BLaER1 (cell line): ENCODE measurements around the gene MCUR1.

Source experiments
- H3K27ac ChIP-seq: shearing (Covaris generic); formaldehyde crosslinking; 2 replicates; pipeline ENCODE4 v1.8.1; 2022
- H3K27me3 ChIP-seq: shearing (Covaris generic); formaldehyde crosslinking; 2 replicates; pipeline ENCODE4 v1.8.1; 2022
- H3K36me3 ChIP-seq: shearing (Covaris generic); formaldehyde crosslinking; 2 replicates; pipeline ENCODE4 v1.8.1; 2022
- H3K4me1 ChIP-seq: shearing (Covaris generic); formaldehyde crosslinking; 2 replicates; pipeline ENCODE4 v1.8.1; 2022
- H3K4me2 ChIP-seq: shearing (Covaris generic); formaldehyde crosslinking; 2 replicates; pipeline ENCODE4 v1.8.1; 2022
- H3K4me3 ChIP-seq: shearing (Covaris generic); formaldehyde crosslinking; 2 replicates; pipeline ENCODE4 v1.8.1; 2022
- H3K9ac ChIP-seq: shearing (Covaris generic); formaldehyde crosslinking; 2 replicates; pipeline ENCODE4 v1.8.1; 2022
- H3K9me3 ChIP-seq: shearing (Covaris generic); formaldehyde crosslinking; 2 replicates; pipeline ENCODE4 v1.8.1; 2022
- H4K20me1 ChIP-seq: shearing (Covaris generic); formaldehyde crosslinking; 2 replicates; pipeline ENCODE4 v1.8.1; 2022
- Cebpa-rat ChIP-seq: shearing (Covaris generic); IDR thresholded peaks from 2 replicates; pipeline ENCODE4 v1.8.1; 2022

Gene MCUR1

DNA sequence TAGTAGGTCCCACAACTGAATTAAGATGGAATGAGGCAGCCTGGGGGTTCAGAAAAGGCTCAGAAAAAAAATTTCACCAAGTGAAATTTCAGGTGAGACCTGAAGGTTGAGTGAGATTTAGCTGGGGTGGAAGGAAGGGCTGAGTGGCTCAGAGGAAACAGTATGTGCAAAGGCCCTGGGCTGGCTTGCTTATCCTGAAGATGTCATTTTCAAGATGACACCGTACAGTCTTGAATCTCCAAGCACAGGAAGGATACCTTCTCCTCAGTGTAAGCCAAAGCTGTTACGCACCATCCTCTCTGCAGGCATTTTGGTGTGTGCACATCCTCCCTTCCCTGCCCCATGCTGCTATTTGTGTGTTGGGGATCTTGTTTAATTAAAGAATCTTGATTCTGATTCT is 59.7 kb downstream of the MCUR1 start:
- Histone ChIP-seq H4K20me1 (no peaks in the 10 kb centered on the region), H3K4me3 (no peak overlapping the region), H3K27ac (no peak overlapping the region), H3K4me1 (peaks cover 12% of the 10 kb centered on the region), H3K27me3 (no peaks in the 10 kb centered on the region), H3K36me3 (no peaks in the 10 kb centered on the region), H3K4me2 (peak overlapping the region; percentile 45), H3K9ac (no peak overlapping the region), H3K9me3 (no peaks in the 10 kb centered on the region)
- TF ChIP-seq Cebpa-rat = no peak

DNA sequence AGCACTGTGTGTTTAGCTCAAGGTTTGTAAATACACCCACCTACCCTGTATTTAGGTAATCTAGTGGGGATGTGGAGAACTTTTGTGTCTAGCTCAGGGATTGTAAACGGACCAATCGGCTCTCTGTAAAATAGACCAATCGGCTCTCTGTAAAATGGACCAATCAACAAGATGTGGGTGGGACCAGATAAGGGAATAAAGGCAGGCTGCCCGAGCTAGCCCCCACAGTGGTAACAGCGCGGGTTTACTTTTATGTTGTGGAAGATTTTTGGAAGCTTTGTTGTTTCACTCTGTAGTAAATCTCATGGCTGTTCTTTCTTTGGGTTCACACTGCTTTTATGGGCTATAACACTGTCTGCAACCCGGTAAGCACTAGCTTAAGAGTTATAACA is 70.6 kb downstream of the MCUR1 start:
- TF ChIP-seq Cebpa-rat = no peak
- H3K36me3 ChIP-seq = no peaks in the 10 kb centered on the region
- H3K4me1 ChIP-seq = no peaks in the 10 kb centered on the region
- H3K27ac ChIP-seq = no peak overlapping the region
- no peak overlapping the region for H3K9ac ChIP-seq
- H4K20me1 ChIP-seq = no peaks in the 10 kb centered on the region
- peaks cover 17% of the 10 kb centered on the region for H3K9me3 ChIP-seq
- no peak overlapping the region for H3K4me2 ChIP-seq
- no peak overlapping the region; the same call in 1 of the 2 replicates for H3K4me3 ChIP-seq
- H3K27me3 ChIP-seq = peaks cover 33% of the 10 kb centered on the region

DNA sequence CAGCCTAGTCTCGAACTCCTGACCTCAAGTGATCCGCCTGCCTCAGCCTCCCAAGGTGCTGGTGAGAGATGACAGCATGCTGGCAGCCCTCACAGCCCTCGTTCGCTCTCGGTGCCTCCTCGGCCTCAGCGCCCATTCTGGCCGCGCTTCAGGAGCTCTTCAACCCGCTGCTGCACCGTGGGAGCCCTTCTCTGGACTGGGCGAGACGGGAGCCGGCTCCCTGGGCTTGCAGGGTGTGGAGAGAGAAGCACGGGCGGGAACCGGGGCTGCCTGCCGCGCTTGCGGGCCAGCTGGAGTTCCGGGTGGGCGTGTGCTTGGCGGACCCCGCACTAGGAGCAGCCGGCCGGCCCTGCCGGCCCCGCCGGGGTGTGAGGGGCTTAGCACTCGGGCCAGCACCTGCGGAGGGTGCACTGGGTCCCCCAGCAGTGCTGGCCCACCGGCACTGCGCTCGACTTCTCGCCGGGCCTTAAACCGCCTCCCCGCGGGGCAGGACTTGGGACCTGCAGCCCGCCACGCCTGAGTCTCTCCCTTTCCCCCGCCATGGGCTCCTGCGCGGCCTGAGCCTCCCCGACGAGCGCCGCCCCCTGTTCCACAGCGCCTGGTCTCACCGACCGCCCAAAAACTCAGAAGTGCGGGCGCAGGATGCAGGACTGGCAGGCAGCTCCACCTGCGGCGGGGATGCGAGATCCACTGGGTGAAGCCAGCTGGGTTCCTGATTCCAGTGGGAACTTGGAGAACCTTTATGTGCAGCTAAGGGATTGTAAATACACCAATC is 71.2 kb downstream of the MCUR1 start:
- Histone ChIP-seq H3K9ac (no peak overlapping the region), H3K4me3 (peak overlapping the region; percentile 62), H3K27ac (no peak overlapping the region), H3K9me3 (peaks cover 17% of the 10 kb centered on the region), H3K36me3 (no peaks in the 10 kb centered on the region), H3K27me3 (peaks cover 33% of the 10 kb centered on the region), H4K20me1 (no peaks in the 10 kb centered on the region), H3K4me2 (peak overlapping the region; percentile 56), H3K4me1 (no peaks in the 10 kb centered on the region)
- TF ChIP-seq Cebpa-rat = no peak

DNA sequence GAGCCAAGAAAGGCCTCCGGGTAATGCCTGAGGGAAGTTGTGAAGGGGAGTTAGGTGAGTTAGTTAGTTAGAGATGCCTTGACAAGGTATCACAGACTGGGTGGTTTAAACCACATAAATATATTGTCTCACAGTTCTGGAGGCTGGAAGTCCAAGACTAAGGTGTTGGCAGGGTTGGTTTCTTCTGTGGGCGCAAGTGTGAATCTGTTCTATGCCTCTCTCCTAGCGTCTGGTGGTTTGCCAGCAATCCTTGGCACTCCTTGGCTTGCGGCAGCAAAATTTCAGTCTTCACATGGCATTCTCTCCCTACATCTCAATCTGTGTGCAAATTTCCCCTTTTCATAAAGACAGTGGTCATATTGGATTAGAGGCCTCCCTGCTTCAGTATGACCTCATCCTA is 73.0 kb downstream of the MCUR1 start:
- Histone ChIP-seq H3K9ac (no peak overlapping the region), H4K20me1 (no peaks in the 10 kb centered on the region), H3K9me3 (peaks cover 17% of the 10 kb centered on the region), H3K4me3 (no peak overlapping the region), H3K27me3 (peaks cover 33% of the 10 kb centered on the region), H3K36me3 (no peaks in the 10 kb centered on the region), H3K4me2 (no peak overlapping the region), H3K4me1 (no peaks in the 10 kb centered on the region), H3K27ac (no peak overlapping the region)
- no peak for TF ChIP-seq Cebpa-rat
